IPS-NIHi7 (cell line): ENCODE results near the gene TPST1.
"Not testable (repeated sequence)": the region's sequence is repeated elsewhere in the genome, so short reads cannot be mapped to it uniquely, and the experiment has no call there.

Experiments used
- DNase-seq: peaks from one replicate; pipeline ENCODE4 v3.0.0; 2012; ENCODE audit warnings: mixed read lengths; ENCODE audit errors: extremely low spot score

TPST1 gene

DNA sequence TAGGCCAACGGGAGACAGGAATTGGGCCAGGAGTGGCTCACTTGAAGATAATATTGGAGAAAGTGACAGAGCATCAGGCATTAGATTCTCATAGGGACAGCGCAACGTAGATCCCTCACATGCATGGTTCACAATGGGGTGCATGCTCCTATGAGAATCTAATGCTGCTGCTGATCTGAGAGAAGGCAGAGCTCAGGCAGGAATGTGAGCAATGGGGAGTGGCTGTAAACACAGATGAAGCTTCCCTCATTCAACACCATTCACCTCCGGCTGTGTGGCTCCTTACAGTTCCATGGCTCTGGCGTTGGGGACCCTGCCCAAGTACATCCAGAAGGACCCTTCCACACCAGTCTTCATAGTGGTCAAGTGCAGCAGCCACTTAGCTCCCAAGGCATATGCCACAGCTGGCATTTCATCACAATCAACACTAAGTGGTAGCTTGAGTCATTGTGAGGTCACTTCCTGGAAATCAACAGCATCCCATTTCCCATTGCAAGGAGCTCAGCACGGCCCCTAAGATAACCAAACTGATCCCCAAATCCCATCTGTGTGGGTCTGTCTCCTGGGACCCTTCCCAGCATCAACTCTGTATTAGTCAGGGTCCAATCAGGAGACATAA lies 174.5 kb downstream of the TPST1 start:
- DNase-seq: no peak

DNA sequence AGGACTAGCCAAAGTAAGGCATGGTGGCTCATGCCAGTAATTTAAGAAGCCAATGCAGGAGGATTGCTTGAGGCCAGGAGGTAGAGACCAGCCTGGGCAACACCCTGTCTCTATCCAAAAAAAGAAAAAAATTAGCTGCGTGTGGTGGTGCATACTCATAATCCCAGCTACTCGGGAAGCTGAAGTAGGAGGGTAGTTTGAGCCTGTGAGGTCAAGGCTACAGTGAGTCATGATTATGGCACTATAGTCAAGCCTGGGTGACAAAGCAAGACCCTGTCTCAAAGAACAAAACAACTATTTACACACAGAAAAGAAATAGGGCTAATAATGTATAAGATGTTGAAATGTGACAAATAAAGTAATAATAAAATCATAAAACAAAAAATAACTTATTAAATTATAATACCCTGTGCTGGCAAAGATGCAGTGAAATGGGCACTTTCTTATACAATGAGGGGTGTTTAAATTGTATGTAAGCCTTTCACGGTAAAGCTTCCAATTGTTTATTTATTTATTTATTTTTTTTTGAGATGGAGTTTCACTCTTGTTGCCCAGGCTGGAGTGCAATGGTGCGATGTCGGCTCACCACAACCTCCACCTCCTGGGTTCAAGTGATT lies 175.2 kb downstream of the TPST1 start:
- no peak for DNase-seq

DNA sequence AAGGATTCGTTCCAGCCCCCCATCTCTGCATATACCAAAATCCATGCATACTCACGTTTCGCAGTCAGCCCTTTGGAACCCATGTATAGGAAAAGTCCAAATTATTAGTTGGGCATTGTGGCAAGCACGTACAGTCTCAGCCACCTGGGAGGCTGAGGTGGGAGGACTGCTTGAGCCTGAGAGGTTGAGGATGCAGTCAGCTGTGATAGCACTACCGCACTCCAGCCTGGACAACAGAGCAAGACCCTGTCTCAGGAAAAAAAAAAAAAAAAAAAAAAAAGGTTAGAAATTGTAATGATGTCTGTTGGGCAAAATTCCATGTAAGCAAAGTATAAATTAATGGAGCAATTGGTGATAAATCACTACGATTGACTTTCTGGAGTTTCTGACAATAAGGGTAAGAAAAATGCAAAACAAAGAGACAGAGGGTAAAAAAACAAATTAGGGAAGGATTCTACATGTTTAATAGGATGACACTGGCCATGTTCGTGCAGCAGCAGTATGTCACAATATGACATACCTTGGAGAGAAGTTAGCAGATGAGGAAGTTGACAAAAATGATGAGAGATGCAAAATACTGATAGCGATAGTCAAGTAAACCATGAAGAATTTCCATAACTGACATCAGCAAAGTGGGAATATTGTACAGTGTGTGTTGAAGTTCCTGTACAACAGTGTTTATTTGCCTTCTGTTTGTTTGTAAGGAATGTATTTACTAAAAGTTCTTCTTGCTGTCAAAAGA lies 177.2 kb downstream of the TPST1 start:
- not testable (repeated sequence) for DNase-seq

DNA sequence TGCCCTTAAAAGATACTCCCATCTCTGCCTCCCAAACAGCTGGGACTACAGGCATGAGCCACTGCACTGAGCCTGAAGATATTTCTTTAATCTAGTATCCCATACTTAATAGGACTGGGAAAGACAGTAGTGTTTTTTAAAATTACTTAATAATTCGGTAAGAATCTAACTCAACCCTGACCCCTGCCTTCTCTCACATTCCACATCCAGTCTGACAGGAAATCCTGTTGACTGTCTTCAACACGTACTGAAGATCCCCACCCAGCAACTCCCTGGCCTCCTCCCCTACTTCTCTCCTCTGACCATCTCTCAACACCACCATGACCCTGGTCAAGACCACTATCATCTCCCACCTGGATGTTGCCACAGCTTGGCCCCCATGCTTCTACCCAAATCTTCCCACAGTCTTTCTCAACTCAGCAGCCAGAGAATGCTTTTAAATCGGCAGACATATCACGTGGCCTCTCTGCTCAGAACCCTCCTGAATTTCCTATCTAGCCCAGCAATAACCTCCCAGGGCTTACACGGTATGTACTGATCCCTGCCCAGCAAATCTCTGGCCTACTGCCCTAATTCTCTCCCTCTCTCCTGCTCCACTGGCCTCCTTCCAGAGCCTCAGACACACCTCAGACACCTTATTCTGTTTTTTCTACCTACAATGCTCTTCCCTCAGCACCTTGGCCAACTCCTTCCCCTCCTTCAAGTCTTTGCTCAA lies 180.2 kb downstream of the TPST1 start:
- DNase-seq: not testable (repeated sequence)

DNA sequence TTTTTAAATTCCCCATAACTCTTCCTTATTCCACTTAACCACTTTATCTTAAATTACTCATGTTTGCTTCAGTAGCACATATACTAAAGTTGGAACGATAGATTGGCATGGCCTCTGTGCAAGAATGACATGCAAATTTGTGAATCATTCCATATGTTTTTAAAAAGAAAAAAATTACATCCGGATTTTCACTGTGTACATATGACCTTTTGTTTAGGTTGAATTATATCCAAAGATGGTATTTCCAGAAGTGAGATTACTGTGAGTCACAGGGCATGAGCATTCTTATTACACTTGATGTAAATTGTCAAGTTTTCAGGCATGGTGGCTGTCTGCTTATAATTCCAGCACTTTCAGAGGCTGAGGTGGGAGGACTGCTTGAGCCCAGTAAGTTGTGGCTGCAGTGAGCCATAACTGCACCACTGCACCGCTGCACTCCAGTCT lies 190.0 kb downstream of the TPST1 start:
- DNase-seq: not testable (repeated sequence)

DNA sequence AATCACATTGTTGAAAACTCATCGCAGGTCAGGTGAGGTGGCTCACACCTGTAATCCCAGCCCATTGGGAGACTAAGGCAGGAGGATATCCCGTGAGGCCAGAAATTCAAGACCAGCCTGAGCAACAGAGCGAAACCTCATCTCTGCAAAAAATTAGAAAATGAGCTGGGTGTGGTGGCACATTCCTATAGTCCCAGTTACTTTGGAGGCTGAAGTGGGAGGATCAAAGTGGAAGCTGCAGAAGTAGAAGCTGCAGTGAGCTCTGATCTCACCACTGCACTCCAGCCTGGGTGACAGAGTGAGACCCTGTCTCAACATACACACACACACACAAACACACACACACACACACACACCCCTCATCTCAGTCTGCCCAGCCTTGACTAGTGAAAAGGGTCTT lies 190.9 kb downstream of the TPST1 start:
- not testable (repeated sequence) for DNase-seq

DNA sequence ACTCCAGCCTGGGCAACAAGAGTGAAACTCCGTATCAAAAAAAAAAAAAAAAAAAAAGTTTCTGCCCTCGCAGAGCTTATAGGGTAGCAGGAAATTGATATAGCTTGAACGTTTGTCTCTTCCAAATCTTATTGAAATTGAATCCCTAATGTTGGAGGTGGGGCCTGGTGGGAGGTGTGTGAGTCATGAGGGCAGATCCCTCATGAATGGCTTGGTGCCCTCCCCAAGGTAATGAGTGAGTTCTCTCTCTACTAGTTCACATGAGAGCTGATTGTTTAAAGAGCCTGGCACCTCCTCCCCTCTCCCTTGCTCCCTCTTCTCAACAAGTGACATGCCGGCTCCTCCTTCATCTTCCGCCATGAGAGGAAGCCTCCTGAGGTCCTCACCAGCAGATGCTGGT lies 193.7 kb downstream of the TPST1 start:
- DNase-seq: not testable (repeated sequence)

DNA sequence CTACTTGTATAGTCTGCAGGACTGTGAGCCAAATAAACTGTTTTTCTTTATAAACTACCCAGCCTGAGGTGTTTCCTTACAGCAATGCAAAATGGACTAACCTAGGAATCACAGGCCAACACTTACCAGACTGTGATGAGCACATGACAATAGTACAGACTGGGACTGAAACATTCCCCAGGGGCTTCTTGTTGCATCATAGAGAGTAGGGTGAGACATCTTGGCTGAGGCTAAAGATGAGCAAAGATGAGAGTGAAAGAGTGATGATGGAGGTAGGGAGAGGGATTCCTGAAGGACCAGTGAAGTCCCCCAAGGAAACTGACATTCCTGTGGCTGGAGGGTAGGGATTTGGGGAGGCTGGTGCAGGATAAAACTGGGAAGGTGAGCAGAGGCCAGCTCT lies 194.4 kb downstream of the TPST1 start:
- no peak for DNase-seq

DNA sequence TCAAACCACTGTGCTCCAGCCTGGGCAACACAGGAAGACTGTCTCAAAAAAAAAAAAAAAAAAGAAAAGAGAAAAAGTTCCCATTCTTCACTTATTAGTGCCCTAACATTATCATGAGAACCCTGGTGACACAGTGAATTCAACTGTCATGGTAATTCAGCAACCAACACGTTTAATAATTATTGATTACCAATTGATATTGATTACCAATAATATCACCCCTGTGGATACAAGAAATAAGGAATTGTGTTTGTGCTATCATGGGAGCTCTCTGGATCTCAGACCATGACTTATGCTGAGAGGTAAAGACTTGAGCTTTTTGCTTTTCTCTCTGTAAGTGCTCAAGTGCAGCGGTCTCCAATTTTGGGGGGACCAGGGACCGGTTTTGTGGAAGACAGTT lies 195.3 kb downstream of the TPST1 start:
- DNase-seq: no peak

DNA sequence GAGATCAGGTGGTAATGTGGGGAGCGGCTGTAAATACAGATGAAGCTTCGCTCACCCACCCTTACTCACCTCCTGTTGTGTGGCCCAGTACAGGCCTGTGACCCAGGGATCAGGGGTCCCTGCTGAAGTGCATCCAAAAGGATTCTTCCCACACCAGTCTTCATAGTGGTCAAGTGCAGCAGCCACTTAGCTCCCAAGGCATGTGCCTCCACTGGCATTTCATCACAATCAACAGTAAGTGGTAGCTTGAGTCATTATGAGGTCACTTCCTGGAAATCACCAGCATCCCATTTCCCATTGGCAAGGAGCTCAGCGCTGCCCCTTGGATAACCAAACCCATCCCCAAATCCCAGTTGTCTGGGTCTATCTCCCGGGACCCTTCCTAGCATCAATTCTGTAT lies 196.0 kb downstream of the TPST1 start:
- DNase-seq: not testable (repeated sequence)

DNA sequence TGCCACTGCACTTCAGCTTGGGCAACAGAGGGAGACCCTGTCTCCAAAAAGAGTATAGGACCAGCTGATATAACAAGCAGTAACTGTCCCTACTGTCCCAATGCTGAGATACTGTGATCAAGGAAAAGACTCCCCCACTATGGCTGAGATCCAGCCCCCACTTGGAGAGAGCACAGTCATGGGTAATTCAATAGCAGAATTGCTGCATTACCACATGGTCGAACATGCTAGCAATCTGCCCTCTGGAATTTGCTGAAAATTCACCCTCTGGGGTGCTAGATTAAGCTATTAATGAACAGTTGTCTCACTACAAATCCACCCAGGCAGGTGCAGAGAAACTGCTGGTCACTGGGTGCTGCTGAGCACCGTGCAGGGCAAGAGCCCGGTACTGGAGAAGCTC lies 196.8 kb downstream of the TPST1 start:
- DNase-seq: not testable (repeated sequence)

DNA sequence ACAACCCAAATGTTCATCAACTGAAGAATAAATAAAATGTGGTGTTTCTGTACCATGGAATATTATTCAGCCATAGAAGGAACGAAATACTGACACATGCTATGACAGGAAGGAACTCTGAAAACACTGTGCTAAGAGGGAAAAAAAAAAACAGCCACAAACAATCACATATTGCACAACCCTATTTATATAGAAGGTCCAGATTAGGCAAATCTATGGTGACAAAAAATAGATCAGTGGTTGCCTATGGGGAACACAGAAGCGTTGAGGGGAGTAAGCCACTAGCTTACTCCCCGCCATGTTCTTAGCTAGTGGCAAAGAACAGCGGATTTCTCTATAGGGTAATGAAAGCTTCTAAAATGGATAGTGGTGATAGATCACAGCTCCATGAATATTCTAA lies 198.4 kb downstream of the TPST1 start:
- DNase-seq: no peak

DNA sequence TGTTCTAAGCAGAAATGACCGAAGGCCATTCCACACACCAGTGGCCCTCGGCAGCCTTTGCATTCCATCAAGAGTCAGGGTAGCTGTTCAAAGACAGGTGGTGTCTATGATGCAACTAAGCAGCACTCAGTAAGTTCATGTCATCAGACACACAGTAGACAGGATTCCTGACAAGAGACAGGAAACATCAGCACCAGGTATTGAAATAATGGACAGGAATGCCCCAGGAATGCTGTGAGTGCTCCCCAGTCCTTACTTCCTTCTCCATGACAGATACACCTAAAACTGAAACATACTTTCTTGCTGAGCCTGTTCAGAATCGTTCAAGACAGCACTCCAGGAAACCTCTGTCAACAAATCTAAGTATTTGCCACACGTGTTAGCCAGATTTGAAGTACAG lies 204.4 kb downstream of the TPST1 start:
- no peak for DNase-seq
